IPS-18c (cell line): Measurements from ENCODE around the gene ZSWIM1.

Experiments
- H3K4me3 ChIP-seq: 2 replicates; pipeline ENCODE4 v1.7.0; 2013; ENCODE audit warnings: low read depth, mild to moderate bottlenecking, low read length, moderate library complexity; ENCODE audit not compliant: insufficient read depth
- H3K9me3 ChIP-seq: one replicate; pipeline ENCODE4 v1.6.1; 2013; ENCODE audit warnings: mild to moderate bottlenecking, low read length, moderate library complexity; ENCODE audit not compliant: control insufficient read depth, insufficient read depth

The ZSWIM1 gene

GRCh38 chr20:45880988-45881788, at the start of gene ZSWIM1:
Gene ZSWIM1 (plus strand): TSS chr20:45881227. CDS start chr20:45882593, 1,366 bp downstream.
- Histone ChIP-seq H3K4me3 (peak within 1 kb of the TSS; percentile 78), H3K9me3 (no peaks in the 10 kb centered on the region)

GRCh38 chr20:45832619-45833018, 48.4 kb upstream of the ZSWIM1 start:
- H3K9me3 ChIP-seq = no peaks in the 10 kb centered on the region
- H3K4me3 ChIP-seq = no peak overlapping the region

GRCh38 chr20:45833030-45833882, 47.8 kb upstream of the ZSWIM1 start, which contains the start of gene SNX21:
Gene SNX21 (plus strand): TSS chr20:45833799. CDS start chr20:45833920, 121 bp downstream.
- Histone ChIP-seq H3K4me3 (peak within 1 kb of the TSS; percentile 81), H3K9me3 (no peaks in the 10 kb centered on the region)

GRCh38 chr20:45833883-45834796, 46.9 kb upstream of the ZSWIM1 start:
- peak overlapping the region; percentile 81 for H3K4me3 ChIP-seq

GRCh38 chr20:45834797-45835161, 46.2 kb upstream of the ZSWIM1 start:
- peak overlapping the region; percentile 81; the same call in 1 of the 2 replicates for H3K4me3 ChIP-seq
- H3K9me3 ChIP-seq = no peaks in the 10 kb centered on the region

More at GRCh38 chr20:45833883-45834796, 46.9 kb upstream of the ZSWIM1 start:
- no peaks in the 10 kb centered on the region for H3K9me3 ChIP-seq

GRCh38 chr20:45835329-45835765, 45.7 kb upstream of the ZSWIM1 start:
- Histone ChIP-seq H3K4me3 (peak overlapping the region; percentile 6; the same call in 1 of the 2 replicates), H3K9me3 (no peaks in the 10 kb centered on the region)

- Histone ChIP-seq H3K9me3 (no peaks in the 10 kb centered on the region), H3K4me3 (peak overlapping the region; percentile 6; the same call in 1 of the 2 replicates)
These were observed 45.2 kb upstream of the ZSWIM1 start for GRCh38 chr20:45835825-45836224.

GRCh38 chr20:45836841-45837240, 44.2 kb upstream of the ZSWIM1 start:
- H3K4me3 ChIP-seq = no peak overlapping the region

GRCh38 chr20:45840700-45841198, 40.3 kb upstream of the ZSWIM1 start:
- Histone ChIP-seq H3K9me3 (no peaks in the 10 kb centered on the region), H3K4me3 (no peak overlapping the region)

More at GRCh38 chr20:45836841-45837240, 44.2 kb upstream of the ZSWIM1 start:
- no peaks in the 10 kb centered on the region for H3K9me3 ChIP-seq

- H3K9me3 ChIP-seq = no peaks in the 10 kb centered on the region
- H3K4me3 ChIP-seq = no peak overlapping the region
These were observed 39.5 kb upstream of the ZSWIM1 start for GRCh38 chr20:45841407-45842129.

GRCh38 chr20:45842169-45842812, 38.7 kb upstream of the ZSWIM1 start:
- H3K9me3 ChIP-seq = no peaks in the 10 kb centered on the region
- no peak overlapping the region for H3K4me3 ChIP-seq

GRCh38 chr20:45843506-45843905, 37.5 kb upstream of the ZSWIM1 start:
- Histone ChIP-seq H3K4me3 (no peak overlapping the region), H3K9me3 (no peaks in the 10 kb centered on the region)

- Histone ChIP-seq H3K9me3 (no peaks in the 10 kb centered on the region), H3K4me3 (no peak overlapping the region)
These were observed 35.6 kb upstream of the ZSWIM1 start for GRCh38 chr20:45845452-45845851.

GRCh38 chr20:45848421-45848820, 32.6 kb upstream of the ZSWIM1 start:
- Histone ChIP-seq H3K4me3 (no peak overlapping the region), H3K9me3 (no peaks in the 10 kb centered on the region)

- Histone ChIP-seq H3K4me3 (no peak overlapping the region), H3K9me3 (no peaks in the 10 kb centered on the region)
These were observed 32.0 kb upstream of the ZSWIM1 start for GRCh38 chr20:45848969-45849582.
